AG04450 (cell line): ENCODE results near the gene MACF1. TPM values are rescaled to one million over a fixed set of nuclear protein-coding genes. Genes with fewer than 3 reads are reported as not detected.
"Not testable (repeated sequence)": the region's sequence is repeated elsewhere in the genome, so short reads cannot be mapped to it uniquely, and the experiment has no call there.

Experiments
- CTCF ChIA-PET: fragments of 300-600, 350-600 bp; formaldehyde crosslinking; extraction: SDS; loops from one replicate; lab custom pipeline; 2022; ENCODE audit warnings: antibody characterized with exemption, inconsistent platforms; lab: Charles Lee
- POLR2A ChIA-PET: fragments of 350-600 bp; formaldehyde crosslinking; extraction: SDS; loops from one replicate; lab custom pipeline; 2021; ENCODE audit warnings: antibody characterized with exemption, inconsistent platforms; lab: Yijun Ruan, JAX
- DNase-seq: peaks from one replicate; pipeline ENCODE4 v3.0.0-alpha.2; 2011; ENCODE audit warnings: low read depth, low spot score
- H3K27ac ChIP-seq: one replicate; pipeline ENCODE4 v1.5.1; 2012; ENCODE audit warnings: low read depth, low read length, control low read depth
- H3K27me3 ChIP-seq: one replicate; pipeline ENCODE4 v1.6.0; 2012; ENCODE audit warnings: low read length; ENCODE audit not compliant: control insufficient read depth, insufficient read depth
- H3K4me3 ChIP-seq: 2 replicates; pipeline ENCODE4 v1.5.1; 2011; ENCODE audit warnings: mild to moderate bottlenecking, low read depth, low read length, control low read depth
- H3K9me3 ChIP-seq: 2 replicates; pipeline ENCODE4 v1.5.1; 2012; ENCODE audit warnings: low read length; ENCODE audit not compliant: control insufficient read depth, insufficient read depth
- CTCF ChIP-seq: IDR thresholded peaks from 2 replicates; pipeline ENCODE4 v1.5.1; 2011; ENCODE audit warnings: low read depth, low read length, control low read depth, inconsistent platforms
- polyA plus RNA-seq: library from polyadenylated mRNA; depleted of rRNA; stranded (reverse); fragments of >200 nt; gene quantifications from 2 replicates; pipeline ENCODE4 v1.2.3, GENCODE V29; 2011

The MACF1 gene
- polyA plus RNA-seq, 1 experiment = 118 TPM

DNA sequence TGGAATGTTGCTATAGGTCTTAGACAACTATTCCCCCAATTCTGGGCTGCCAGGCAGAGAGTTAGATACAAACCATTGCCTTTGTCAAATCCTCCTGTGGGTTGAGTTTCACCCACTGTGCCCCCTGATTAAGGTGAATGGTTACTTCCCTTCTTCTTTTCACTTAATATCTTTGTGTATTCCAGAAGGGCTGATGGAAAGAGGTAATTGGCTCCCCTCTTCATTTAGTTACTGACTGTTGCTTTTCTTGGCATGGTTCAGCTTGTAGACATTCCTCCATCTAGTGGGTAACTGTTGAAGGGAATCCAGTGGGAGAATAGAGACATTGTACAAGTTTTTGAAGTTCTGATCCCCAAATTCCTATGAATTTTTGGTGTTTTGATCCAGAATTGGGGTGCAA, 43.8 kb upstream of the MACF1 start:
- no peak for DNase-seq
- no peaks in the 10 kb centered on the region for H3K27me3 ChIP-seq
- TF ChIP-seq CTCF = peak; percentile 42
- POLR2A ChIA-PET = interaction anchor here (0.9 kb wide), 1 partner anchor 15 kb away, joined by 3 read pairs; no protein-coding TSS in a partner anchor
- no peak overlapping the region for H3K4me3 ChIP-seq
- H3K9me3 ChIP-seq = no peaks in the 10 kb centered on the region; the same call in 1 of the 2 replicates
- CTCF ChIA-PET = no interaction called here
- no peak overlapping the region for H3K27ac ChIP-seq

- H3K4me3 ChIP-seq, H3K27me3 ChIP-seq, POLR2A ChIA-PET, H3K9me3 ChIP-seq, DNase-seq, CTCF ChIA-PET, H3K27ac ChIP-seq: not testable (repeated sequence)
Observed at GRCh38 chr1:39161811-39162210, 42.7 kb upstream of the MACF1 start.

- Histone ChIP-seq H3K27ac (no peak overlapping the region), H3K4me3 (no peak overlapping the region), H3K9me3 (no peaks in the 10 kb centered on the region), H3K27me3 (no peaks in the 10 kb centered on the region)
- TF ChIP-seq CTCF = no peak
- no peak for DNase-seq
- CTCF ChIA-PET = no interaction called here
- POLR2A ChIA-PET = no interaction called here
Observed at GRCh38 chr1:39163469-39163868, 41.0 kb upstream of the MACF1 start.

- ChIA-PET POLR2A (interaction anchor here (0.6 kb wide), 1 partner anchor 30 kb away, joined by 4 read pairs; no protein-coding TSS in a partner anchor), CTCF (interaction anchor here (1.3 to 1.5 kb wide), 2 partner anchors 28 to 65 kb away, joined by 4 to 11 read pairs; no protein-coding TSS in a partner anchor)
- Histone ChIP-seq H3K27ac (no peak overlapping the region), H3K4me3 (no peak overlapping the region), H3K9me3 (no peaks in the 10 kb centered on the region), H3K27me3 (no peaks in the 10 kb centered on the region)
- DNase-seq = no peak
- TF ChIP-seq CTCF = no peak
Observed at GRCh38 chr1:39164256-39164655, 40.2 kb upstream of the MACF1 start.

GRCh38 chr1:39165049-39165448, 39.4 kb upstream of the MACF1 start:
- no peak for DNase-seq
- POLR2A ChIA-PET = interaction anchor here (0.6 kb wide), 2 partner anchors 29 to 233 kb away, joined by 3 to 4 read pairs; no protein-coding TSS in a partner anchor
- TF ChIP-seq CTCF = no peak
- Histone ChIP-seq H3K27me3 (no peaks in the 10 kb centered on the region), H3K4me3 (no peak overlapping the region), H3K27ac (peak overlapping the region; percentile 1), H3K9me3 (no peaks in the 10 kb centered on the region)
- CTCF ChIA-PET = interaction anchor here (1.3 to 1.5 kb wide), 2 partner anchors 27 to 66 kb away, joined by 4 to 11 read pairs; no protein-coding TSS in a partner anchor
